GM19351 (cell line): ENCODE data around the gene REN.

Source experiments
- ATAC-seq: cut with Tn5 transposase; IDR thresholded peaks from one replicate; pipeline ENCODE4 v1.9.1; 2021; ENCODE audit warnings: mild to moderate bottlenecking, moderate library complexity; ENCODE audit not compliant: unreplicated experiment

REN gene

GRCh38 chr1:204134103-204134502, 32.0 kb downstream of the REN start:
- ATAC-seq, result no peak

- no peak for ATAC-seq
Observed at GRCh38 chr1:204132718-204133117, 33.4 kb downstream of the REN start.

- ATAC-seq, result no peak
Observed at GRCh38 chr1:204131978-204132377, 34.2 kb downstream of the REN start.

- ATAC-seq, result no peak
Observed at GRCh38 chr1:204130981-204131892, 34.9 kb downstream of the REN start.

GRCh38 chr1:204130178-204130577, 36.0 kb downstream of the REN start:
- no peak for ATAC-seq

- ATAC-seq, result peak; percentile 51
Observed at GRCh38 chr1:204128964-204129896, 36.9 kb downstream of the REN start.

- ATAC-seq, result no peak
Observed at GRCh38 chr1:204128464-204128963, 37.6 kb downstream of the REN start.

- ATAC-seq, result no peak
Observed at GRCh38 chr1:204127597-204128242, 38.4 kb downstream of the REN start.

- no peak for ATAC-seq
Observed at GRCh38 chr1:204126956-204127355, 39.2 kb downstream of the REN start.

- ATAC-seq, result no peak
Observed at GRCh38 chr1:204126386-204126785, 39.8 kb downstream of the REN start.

- no peak for ATAC-seq
Observed at GRCh38 chr1:204125759-204126351, 40.3 kb downstream of the REN start.

GRCh38 chr1:204124639-204125038, 41.5 kb downstream of the REN start:
- no peak for ATAC-seq

GRCh38 chr1:204123376-204123775, 42.8 kb downstream of the REN start:
- no peak for ATAC-seq

- ATAC-seq, result no peak
Observed at GRCh38 chr1:204121840-204122555, 44.1 kb downstream of the REN start.

GRCh38 chr1:204116539-204116938, 49.6 kb downstream of the REN start:
- no peak for ATAC-seq

GRCh38 chr1:204115116-204115515, 51.0 kb downstream of the REN start:
- ATAC-seq, result no peak

- no peak for ATAC-seq
Observed at GRCh38 chr1:204114606-204115005, 51.5 kb downstream of the REN start.

GRCh38 chr1:204113896-204114295, 52.2 kb downstream of the REN start:
- no peak for ATAC-seq

- no peak for ATAC-seq
Observed at GRCh38 chr1:204112876-204113730, 53.0 kb downstream of the REN start.
